GM12875 (cell line): ENCODE measurements around the gene HEATR5B.
"Not testable (repeated sequence)": the region's sequence is repeated elsewhere in the genome, so short reads cannot be mapped to it uniquely, and the experiment has no call there.

Experiments used
- H3K4me3 ChIP-seq: one replicate; pipeline ENCODE4 v1.5.1; 2011; ENCODE audit warnings: low read depth, low read length, control low read depth
- TF ChIP-seq, protein P1 (sequence below): IDR thresholded peaks from 2 replicates; pipeline ENCODE4 v1.5.1; 2011; ENCODE audit warnings: low read depth, mild to moderate bottlenecking, control low read depth, inconsistent platforms, low read length, moderate library complexity, borderline replicate concordance; ENCODE audit not compliant: insufficient read depth

The HEATR5B gene

DNA sequence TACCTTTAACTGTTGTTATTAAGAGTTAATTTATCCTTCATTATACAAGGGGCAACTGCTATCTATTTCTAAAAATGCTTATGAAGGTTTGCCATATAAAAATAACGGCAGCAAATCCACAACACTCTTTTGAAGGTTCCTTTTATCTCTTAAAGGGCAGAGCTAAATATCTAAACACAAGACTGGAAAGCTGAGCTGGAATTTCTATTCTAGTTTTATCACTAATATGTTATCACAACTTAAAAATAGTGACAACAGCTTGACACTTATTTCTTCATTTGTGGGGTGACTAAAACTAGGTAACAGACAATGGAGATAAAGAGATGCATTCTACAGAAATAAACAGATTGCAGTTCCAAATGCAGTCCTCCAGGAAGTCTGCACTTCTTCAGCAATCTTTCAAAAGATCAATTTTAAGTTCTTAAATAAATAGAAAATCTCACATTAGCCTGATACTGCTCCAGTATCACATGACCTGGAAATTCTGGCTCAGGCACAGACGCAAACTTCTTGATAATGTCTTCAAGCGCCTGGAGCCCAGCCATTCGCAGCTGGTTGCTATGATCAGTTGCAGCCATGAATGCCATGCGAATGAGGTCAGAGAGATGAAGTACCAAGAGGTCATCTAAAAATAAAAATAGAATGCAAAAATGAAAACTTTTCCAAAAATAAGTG, 63.8 kb downstream of the HEATR5B start:
- TF ChIP-seq, protein P1, sequence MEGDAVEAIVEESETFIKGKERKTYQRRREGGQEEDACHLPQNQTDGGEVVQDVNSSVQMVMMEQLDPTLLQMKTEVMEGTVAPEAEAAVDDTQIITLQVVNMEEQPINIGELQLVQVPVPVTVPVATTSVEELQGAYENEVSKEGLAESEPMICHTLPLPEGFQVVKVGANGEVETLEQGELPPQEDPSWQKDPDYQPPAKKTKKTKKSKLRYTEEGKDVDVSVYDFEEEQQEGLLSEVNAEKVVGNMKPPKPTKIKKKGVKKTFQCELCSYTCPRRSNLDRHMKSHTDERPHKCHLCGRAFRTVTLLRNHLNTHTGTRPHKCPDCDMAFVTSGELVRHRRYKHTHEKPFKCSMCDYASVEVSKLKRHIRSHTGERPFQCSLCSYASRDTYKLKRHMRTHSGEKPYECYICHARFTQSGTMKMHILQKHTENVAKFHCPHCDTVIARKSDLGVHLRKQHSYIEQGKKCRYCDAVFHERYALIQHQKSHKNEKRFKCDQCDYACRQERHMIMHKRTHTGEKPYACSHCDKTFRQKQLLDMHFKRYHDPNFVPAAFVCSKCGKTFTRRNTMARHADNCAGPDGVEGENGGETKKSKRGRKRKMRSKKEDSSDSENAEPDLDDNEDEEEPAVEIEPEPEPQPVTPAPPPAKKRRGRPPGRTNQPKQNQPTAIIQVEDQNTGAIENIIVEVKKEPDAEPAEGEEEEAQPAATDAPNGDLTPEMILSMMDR: no peak
- H3K4me3 ChIP-seq: no peak overlapping the region

DNA sequence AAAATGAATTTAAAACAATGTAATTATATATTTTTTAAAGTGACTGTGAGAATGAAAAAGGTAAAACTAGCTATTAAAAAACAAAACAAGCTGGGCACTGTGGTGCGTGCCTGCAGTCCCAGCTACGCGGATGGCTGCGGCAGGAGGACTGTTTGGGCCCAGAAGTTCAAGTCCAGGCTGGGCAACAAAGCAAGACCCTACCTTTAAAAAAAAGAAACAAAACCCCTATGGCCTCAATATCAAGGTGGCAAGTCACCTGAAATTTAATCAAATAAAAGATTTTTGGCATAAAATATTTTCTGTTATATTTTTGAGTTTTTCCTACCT, 70.9 kb downstream of the HEATR5B start:
- TF ChIP-seq, protein P1: no peak
- H3K4me3 ChIP-seq: no peak overlapping the region

DNA sequence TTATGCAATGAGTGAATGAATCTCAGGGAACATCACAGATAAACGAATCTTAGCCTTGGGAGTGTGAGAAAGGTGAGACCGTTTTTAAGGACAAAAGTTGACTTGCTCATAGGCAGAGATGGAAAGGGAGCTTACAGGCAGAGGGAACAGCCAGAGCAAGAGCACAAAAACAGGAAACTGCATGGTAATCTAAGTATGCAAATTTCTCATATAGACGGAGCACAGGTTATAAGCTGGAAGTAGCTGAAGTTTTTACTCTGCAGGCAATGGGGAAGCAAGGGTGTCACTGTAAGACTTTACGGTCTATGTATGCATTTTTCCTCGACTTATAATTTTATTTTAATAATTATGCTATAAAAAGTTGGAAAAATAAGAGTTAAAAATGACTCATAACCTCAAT, 73.0 kb downstream of the HEATR5B start:
- TF ChIP-seq, protein P1: no peak
- H3K4me3 ChIP-seq: no peak overlapping the region

DNA sequence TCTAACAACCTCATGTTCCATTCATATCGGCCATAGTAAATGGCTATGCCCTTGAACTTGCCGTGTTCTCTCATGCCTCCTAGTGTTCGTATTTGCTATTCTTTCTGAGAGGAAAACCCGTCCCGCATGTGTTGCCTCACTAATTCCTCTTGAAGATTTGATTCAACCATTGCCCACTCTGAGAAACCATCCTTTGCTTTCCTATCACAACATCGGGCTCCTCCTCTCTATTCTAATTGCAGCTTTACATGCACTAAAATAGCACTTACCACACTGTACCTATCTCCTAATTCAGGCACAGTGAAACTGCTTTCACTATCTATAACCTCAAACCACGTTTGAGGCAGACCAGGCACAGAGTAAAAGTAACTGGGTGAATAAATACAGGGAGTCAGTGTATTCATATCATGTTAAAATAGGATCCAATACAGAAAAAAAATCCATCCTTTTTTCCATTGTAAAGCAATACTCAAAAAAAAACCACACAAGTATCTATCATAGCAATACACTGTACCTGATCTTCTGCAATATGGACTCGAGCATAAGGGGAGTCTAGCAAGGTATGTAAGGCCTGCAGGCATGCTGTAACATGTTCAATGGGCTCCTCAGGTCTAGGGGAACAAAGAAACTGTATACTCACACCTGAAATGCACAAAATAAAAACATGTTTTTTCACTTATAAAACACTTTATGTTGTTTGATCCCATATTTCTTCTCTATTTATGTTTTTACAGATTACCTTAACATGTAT, 78.9 kb downstream of the HEATR5B start:
- no peak overlapping the region for H3K4me3 ChIP-seq
- TF ChIP-seq, protein P1: peak; percentile 46; the same call in 1 of the 2 replicates

DNA sequence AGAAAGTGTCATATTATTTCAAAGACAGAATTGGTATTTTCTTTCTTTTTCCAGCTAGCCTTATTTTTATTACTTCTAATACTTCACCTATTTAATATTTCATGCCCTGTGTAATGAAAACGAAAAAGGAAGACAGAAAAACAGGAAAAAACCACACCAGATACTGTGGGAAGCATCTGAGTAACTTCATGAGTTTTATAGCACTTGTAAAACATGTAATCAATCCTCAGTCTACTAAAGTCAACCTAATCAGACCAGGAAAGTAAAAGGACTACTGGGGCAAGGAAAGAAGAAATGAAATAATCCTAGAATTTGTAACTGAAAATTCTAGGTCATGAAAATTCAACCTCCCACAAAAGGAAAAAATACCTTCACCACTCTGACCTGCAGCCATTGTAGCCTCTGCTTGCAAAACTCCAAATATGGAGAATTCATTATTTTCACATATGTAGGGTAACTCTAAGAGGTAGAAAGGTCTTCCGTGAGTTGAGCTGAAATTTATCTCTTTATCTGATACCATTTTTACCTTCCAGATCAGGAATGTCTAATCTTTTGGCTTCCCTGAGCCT, 83.1 kb downstream of the HEATR5B start:
- H3K4me3 ChIP-seq: no peak overlapping the region
- TF ChIP-seq, protein P1: no peak

DNA sequence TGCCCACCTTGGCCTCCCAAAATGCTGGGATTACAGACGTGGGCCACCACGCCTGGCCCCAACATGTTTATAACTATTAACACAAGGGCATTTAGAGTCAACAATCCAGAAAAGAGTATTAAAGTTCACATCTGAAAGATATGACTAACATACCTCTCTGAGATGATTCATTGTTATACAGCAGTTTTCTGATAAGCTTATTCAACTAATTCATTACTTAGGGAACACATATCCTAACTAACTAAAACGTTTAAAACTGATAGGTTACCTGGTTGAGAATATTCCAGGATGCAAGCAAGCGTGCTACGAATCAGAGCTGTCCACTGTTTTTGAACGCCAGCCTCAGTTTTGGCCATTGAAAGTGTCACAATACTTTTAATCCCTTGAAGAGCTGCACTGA, 83.9 kb downstream of the HEATR5B start:
- TF ChIP-seq, protein P1: no peak
- no peak overlapping the region for H3K4me3 ChIP-seq

DNA sequence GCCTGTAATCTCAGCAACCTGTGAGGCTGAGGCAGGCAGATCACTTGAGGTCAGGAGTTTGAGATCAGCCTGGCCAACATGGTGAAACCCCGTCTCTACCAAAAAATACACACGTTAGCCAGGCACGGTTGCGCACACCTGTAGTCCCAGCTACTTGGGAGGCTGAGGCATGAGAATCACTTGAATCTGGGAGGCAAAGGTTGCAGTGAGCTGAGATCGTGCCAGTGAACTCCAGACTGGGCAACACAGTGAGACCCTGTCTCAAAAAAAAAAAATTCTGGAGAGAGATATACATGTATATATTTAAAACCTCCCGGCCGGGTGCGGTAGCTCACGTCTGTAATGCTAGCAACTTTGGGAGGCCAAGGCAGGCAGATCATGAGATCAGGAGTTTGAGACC, 84.8 kb downstream of the HEATR5B start:
- H3K4me3 ChIP-seq: not testable (repeated sequence)
